ENCODE results near the gene NUDC. TPM values are rescaled to one million over a fixed set of nuclear protein-coding genes. Genes with fewer than 3 reads are reported as not detected.

NUDC gene
- total and polyA plus RNA-seq, 2 of the 13 experiments (the other 11 are each of a cell fraction or from before 2014, with no cell fraction given): 34.7 to 104 TPM

DNA sequence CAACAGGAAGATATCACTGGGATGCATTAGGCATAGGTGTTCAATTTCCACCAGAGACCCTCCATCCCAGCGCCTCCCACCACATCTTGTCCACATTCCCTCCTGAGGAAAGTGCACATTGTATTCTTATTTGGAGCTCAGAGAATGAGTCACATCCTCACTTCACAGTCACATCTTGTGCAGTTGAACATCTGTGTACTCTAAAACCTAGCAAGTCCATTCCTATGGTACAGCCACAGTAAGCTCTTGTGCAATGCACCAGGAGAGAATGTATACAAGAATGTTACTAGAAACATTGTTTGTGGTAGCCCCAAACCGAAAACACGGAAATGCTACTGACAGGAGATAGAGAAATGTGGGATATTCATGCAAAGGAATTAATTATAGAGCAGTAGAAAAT, 40.3 kb downstream of the NUDC start (continued):
- TF ChIP-seq ZGPAT (CRISPR knock-in tag; IDR thresholded peaks at IDR 0.05) (peak; percentile 53; the same call in 1 of the 2 replicates), ZNF496 (CRISPR knock-in tag; IDR thresholded peaks at IDR 0.05; ENCODE audit: insufficient replicate concordance) (no peak), ETV5 (CRISPR knock-in tag; IDR thresholded peaks at IDR 0.05; ENCODE audit: borderline replicate concordance) (peak; percentile 65; the same call in 1 of the 2 replicates), ZEB1 (IDR thresholded peaks at IDR 0.05; ENCODE audit: insufficient replicate concordance, low read depth) (peak; percentile 68), ZNF3 (CRISPR knock-in tag; IDR thresholded peaks at IDR 0.05) (no peak), ELK4 (CRISPR knock-in tag; IDR thresholded peaks at IDR 0.05; ENCODE audit: borderline replicate concordance) (no peak), MIXL1 (CRISPR knock-in tag; IDR thresholded peaks at IDR 0.05) (peak; percentile 28; the same call in 1 of the 2 replicates), RCOR2 (CRISPR knock-in tag; IDR thresholded peaks at IDR 0.05) (peak; percentile 69; the same call in 1 of the 2 replicates), GTF2F1 (IDR thresholded peaks at IDR 0.05; ENCODE audit: low read length) (no peak), ZNF713 (CRISPR knock-in tag; IDR thresholded peaks at IDR 0.05) (no peak), MEIS2 (CRISPR knock-in tag; IDR thresholded peaks at IDR 0.05) (0 out of 2 replicates have a peak, but pooled peaks have one; percentile 16), ZNF180 (CRISPR knock-in tag; IDR thresholded peaks at IDR 0.05; ENCODE audit: borderline replicate concordance, low read depth) (no peak), MLX (CRISPR knock-in tag; IDR thresholded peaks at IDR 0.05) (peak; percentile 31; the same call in 1 of the 2 replicates), ZNF20 (CRISPR knock-in tag; IDR thresholded peaks at IDR 0.05) (no peak), HDAC1 (CRISPR knock-in tag; IDR thresholded peaks at IDR 0.05) (peak; percentile 60), MAFK (conservative IDR thresholded peaks at IDR 0.05 in 1 of 2, IDR thresholded peaks at IDR 0.05 in 1 of 2; ENCODE audit: low read length in 2 of 2) (no peak), ESRRA (CRISPR knock-in tag; IDR thresholded peaks at IDR 0.05; ENCODE audit: low read depth) (no peak), ZNF878 (CRISPR knock-in tag; IDR thresholded peaks at IDR 0.05) (no peak; the same call in 1 of the 2 replicates), ZNF788 (CRISPR knock-in tag; IDR thresholded peaks at IDR 0.05; ENCODE audit: borderline replicate concordance) (no peak), TSC22D2 (CRISPR knock-in tag; IDR thresholded peaks at IDR 0.05; ENCODE audit: borderline replicate concordance) (no peak), REL (CRISPR knock-in tag; conservative IDR thresholded peaks at IDR 0.05) (no peak), RFX1 (IDR thresholded peaks at IDR 0.05) (no peak), ZMYM2 (CRISPR knock-in tag; IDR thresholded peaks at IDR 0.05) (no peak), PRDM10 (CRISPR knock-in tag; IDR thresholded peaks at IDR 0.05; ENCODE audit: low read depth) (peak; percentile 76; the same call in 1 of the 2 replicates), SOX5 (CRISPR knock-in tag; IDR thresholded peaks at IDR 0.05; ENCODE audit: borderline replicate concordance) (peak; percentile 89), MXI1 (IDR thresholded peaks at IDR 0.05; ENCODE audit: borderline replicate concordance, low read depth, low read length) (peak; percentile 33; the same call in 1 of the 3 replicates), JUND (CRISPR knock-in tag; IDR thresholded peaks at IDR 0.05) (peak; percentile 76; the same call in 1 of the 2 replicates)

Data from HepG2 (cell line).